ENCODE data around the gene FOXL2. TPM values are rescaled to one million over a fixed set of nuclear protein-coding genes. Genes with fewer than 3 reads are reported as not detected.
A peak's percentile ranks its signal among the peaks of the same experiment; 100 is the strongest.

The FOXL2 gene
- total and polyA plus RNA-seq, 2 of the 13 experiments (the other 11 are each of a cell fraction or from before 2014, with no cell fraction given) = not detected

GRCh38 chr3:138923531-138923994 is 23.4 kb downstream of the FOXL2 start (continued):
- TF ChIP-seq ATF6 (CRISPR knock-in tag; conservative IDR thresholded peaks at IDR 0.05) (no peak), RNF219 (CRISPR knock-in tag; IDR thresholded peaks at IDR 0.05) (no peak), ZNF12 (CRISPR knock-in tag; IDR thresholded peaks at IDR 0.05) (no peak), ELF3 (CRISPR knock-in tag; IDR thresholded peaks at IDR 0.05) (no peak), CBX1 (IDR thresholded peaks at IDR 0.05; ENCODE audit: low read depth) (no peak), ZNF572 (CRISPR knock-in tag; IDR thresholded peaks at IDR 0.05) (no peak), CEBPB (IDR thresholded peaks at IDR 0.05; ENCODE audit: borderline replicate concordance, low read depth, low read length) (no peak), ZNF343 (CRISPR knock-in tag; IDR thresholded peaks at IDR 0.05) (no peak), EP300 (IDR thresholded peaks at IDR 0.05; ENCODE audit: low read depth in 2 of 2, low read length in 2 of 2) (no peak), EP300 (CRISPR knock-in tag; IDR thresholded peaks at IDR 0.05; ENCODE audit: borderline replicate concordance) (no peak), ZNF235 (CRISPR knock-in tag; IDR thresholded peaks at IDR 0.05; ENCODE audit: borderline replicate concordance) (no peak), REL (CRISPR knock-in tag; conservative IDR thresholded peaks at IDR 0.05) (no peak), ATF7 (IDR thresholded peaks at IDR 0.05) (no peak), ATF7 (CRISPR knock-in tag; IDR thresholded peaks at IDR 0.05) (no peak), MXD4 (CRISPR knock-in tag; IDR thresholded peaks at IDR 0.05) (0 out of 2 replicates have a peak, but pooled peaks have one; percentile 26), NCOA2 (CRISPR knock-in tag; IDR thresholded peaks at IDR 0.05) (no peak), RXRB (CRISPR knock-in tag; IDR thresholded peaks at IDR 0.05; ENCODE audit: borderline replicate concordance) (peak; percentile 11; the same call in 1 of the 2 replicates), KLF13 (CRISPR knock-in tag; IDR thresholded peaks at IDR 0.05) (no peak), REPIN1 (CRISPR knock-in tag; IDR thresholded peaks at IDR 0.05; ENCODE audit: borderline replicate concordance, low read depth) (no peak), ZIK1 (CRISPR knock-in tag; IDR thresholded peaks at IDR 0.05; ENCODE audit: borderline replicate concordance, low read depth) (no peak), HOXD1 (CRISPR knock-in tag; IDR thresholded peaks at IDR 0.05) (no peak), CBX5 (CRISPR knock-in tag; IDR thresholded peaks at IDR 0.05; ENCODE audit: borderline replicate concordance) (0 out of 2 replicates have a peak, but pooled peaks have one; percentile 32), CENPBD1 (CRISPR knock-in tag; IDR thresholded peaks at IDR 0.05; ENCODE audit: borderline replicate concordance, low read depth) (no peak), TGIF2 (CRISPR knock-in tag; IDR thresholded peaks at IDR 0.05) (0 out of 2 replicates have a peak, but pooled peaks have one; percentile 56), TEAD3 (CRISPR knock-in tag; optimal IDR thresholded peaks at IDR 0.05; ENCODE audit: borderline replicate concordance) (peak; percentile 47), TBX2 (CRISPR knock-in tag; IDR thresholded peaks at IDR 0.05; ENCODE audit: borderline replicate concordance) (no peak), ZFX (CRISPR knock-in tag; IDR thresholded peaks at IDR 0.05; ENCODE audit: low read depth) (peak; percentile 12; the same call in 1 of the 2 replicates)
